Progenitor cell of endocrine pancreas (in vitro differentiated cells): ENCODE data around the gene ADAR. TPM values are rescaled to one million over a fixed set of nuclear protein-coding genes. Genes with fewer than 3 reads are reported as not detected.

Experiments used
- DNase-seq: peaks from one replicate; pipeline ENCODE4 v3.0.0; 2021; ENCODE audit warnings: low spot score; ENCODE audit not compliant: unreplicated experiment
- H3K27ac Mint-ChIP-seq: 2 replicates; pipeline ENCODE4 v1.8.0; 2021; ENCODE audit warnings: mild to moderate bottlenecking, moderate library complexity, mixed read lengths
- H3K27me3 Mint-ChIP-seq: 2 replicates; pipeline ENCODE4 v1.8.0; 2021; ENCODE audit warnings: mixed read lengths
- H3K36me3 Mint-ChIP-seq: 2 replicates; pipeline ENCODE4 v1.8.0; 2022; ENCODE audit warnings: mixed read lengths; ENCODE audit not compliant: insufficient read depth
- H3K4me1 Mint-ChIP-seq: 2 replicates; pipeline ENCODE4 v1.8.0; 2021; ENCODE audit warnings: low read depth, mixed read lengths
- H3K4me3 Mint-ChIP-seq: 2 replicates; pipeline ENCODE4 v1.8.0; 2021; ENCODE audit warnings: low read depth, mild to moderate bottlenecking, moderate library complexity, mixed read lengths
- H3K9me3 Mint-ChIP-seq: 2 replicates; pipeline ENCODE4 v1.8.0; 2021; ENCODE audit warnings: low read depth, mixed read lengths
- total RNA-seq: library from RNA; stranded (reverse); gene quantifications from 2 replicates; pipeline ENCODE4 v1.2.1, GENCODE V29; 2021
- TF ChIP-seq, protein P1 (sequence below): fragments of 200-600 bp; sonication (generic); IDR thresholded peaks from one replicate; pipeline ENCODE4 v1.5.0; 2021; ENCODE audit warnings: antibody characterized with exemption, mild to moderate bottlenecking; ENCODE audit not compliant: unreplicated experiment

Gene ADAR
- total RNA-seq, 1 donor from 2014 or later, result 179 TPM

DNA sequence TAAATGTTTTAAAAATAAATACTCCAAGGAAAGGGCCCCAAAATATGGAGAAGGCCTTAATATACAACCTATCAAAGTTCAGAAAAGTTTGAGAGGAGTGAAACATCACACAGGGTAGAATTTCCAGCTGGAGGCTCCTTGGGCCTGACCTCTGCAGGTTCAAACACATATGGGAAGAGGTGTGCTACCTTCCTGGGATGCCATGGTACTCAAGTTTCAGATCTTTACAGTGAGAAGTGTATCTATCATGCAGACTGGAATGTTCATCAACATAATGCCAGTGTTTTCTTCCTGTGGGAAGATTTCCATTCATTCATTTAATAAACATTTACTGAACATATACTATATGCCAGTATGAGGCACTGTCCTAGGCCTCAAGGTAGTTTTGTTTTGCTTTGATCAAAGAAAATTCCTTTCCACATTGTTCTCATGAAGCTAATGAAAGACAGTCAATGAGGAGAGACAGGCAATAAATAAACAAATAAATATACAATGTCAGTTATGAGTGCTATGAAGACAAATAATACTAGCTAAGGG is 14.6 kb upstream of the ADAR start:
- no peak overlapping the region for H3K27ac Mint-ChIP-seq

DNA sequence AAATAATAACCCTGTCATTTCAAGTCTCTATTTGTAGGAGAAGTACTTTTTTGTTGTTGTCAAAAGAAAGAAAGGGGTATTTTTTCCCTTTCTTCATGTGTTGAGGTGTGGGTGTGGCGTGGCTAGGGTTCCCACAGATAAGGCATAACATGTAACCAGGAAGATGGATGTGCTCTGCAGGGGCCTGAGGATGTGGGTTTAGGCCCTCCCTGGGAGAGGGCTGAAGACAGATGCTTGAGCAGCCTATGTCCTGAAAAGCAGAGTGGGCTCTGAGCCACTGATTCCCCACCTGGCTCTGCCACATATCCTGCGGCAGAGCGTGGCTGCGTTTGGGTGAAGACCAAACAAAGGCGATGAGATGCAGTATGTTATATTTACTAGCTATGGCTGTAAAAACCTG is 13.9 kb upstream of the ADAR start:
- H3K9me3 Mint-ChIP-seq, result no peaks in the 10 kb centered on the region
- TF ChIP-seq, protein P1, sequence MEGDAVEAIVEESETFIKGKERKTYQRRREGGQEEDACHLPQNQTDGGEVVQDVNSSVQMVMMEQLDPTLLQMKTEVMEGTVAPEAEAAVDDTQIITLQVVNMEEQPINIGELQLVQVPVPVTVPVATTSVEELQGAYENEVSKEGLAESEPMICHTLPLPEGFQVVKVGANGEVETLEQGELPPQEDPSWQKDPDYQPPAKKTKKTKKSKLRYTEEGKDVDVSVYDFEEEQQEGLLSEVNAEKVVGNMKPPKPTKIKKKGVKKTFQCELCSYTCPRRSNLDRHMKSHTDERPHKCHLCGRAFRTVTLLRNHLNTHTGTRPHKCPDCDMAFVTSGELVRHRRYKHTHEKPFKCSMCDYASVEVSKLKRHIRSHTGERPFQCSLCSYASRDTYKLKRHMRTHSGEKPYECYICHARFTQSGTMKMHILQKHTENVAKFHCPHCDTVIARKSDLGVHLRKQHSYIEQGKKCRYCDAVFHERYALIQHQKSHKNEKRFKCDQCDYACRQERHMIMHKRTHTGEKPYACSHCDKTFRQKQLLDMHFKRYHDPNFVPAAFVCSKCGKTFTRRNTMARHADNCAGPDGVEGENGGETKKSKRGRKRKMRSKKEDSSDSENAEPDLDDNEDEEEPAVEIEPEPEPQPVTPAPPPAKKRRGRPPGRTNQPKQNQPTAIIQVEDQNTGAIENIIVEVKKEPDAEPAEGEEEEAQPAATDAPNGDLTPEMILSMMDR, result no peak
- no peaks in the 10 kb centered on the region for H3K27me3 Mint-ChIP-seq
- H3K27ac Mint-ChIP-seq, result peak overlapping the region; percentile 67
- H3K4me1 Mint-ChIP-seq, result peaks cover 18% of the 10 kb centered on the region
- H3K4me3 Mint-ChIP-seq, result no peak overlapping the region
- DNase-seq, result no peak
- peaks cover 3% of the 10 kb centered on the region for H3K36me3 Mint-ChIP-seq

More for the DNA sequence above, 14.6 kb upstream of the ADAR start:
- Mint-ChIP-seq H3K4me1 (peaks cover 18% of the 10 kb centered on the region), H3K36me3 (peaks cover 3% of the 10 kb centered on the region), H3K9me3 (no peaks in the 10 kb centered on the region), H3K4me3 (no peak overlapping the region), H3K27me3 (no peaks in the 10 kb centered on the region)
- TF ChIP-seq, protein P1, result no peak
- no peak for DNase-seq

DNA sequence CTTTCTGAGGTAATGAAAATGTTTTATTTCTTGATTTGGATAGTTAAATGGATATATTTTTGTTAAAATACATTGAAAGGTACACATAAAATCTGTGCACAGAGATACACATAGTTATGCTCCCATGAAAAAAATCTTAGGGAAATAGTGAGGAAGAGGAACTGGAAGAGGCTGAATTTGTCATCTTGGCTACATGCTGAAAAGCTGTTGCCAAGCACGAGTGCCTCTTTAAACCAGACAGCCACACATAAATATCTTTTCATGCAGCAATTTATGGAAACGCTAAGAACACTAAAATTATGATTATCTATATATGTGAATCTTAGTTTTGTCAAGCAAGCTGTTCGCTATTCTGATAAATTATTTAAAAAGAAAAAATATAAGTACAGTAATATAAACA is 12.8 kb upstream of the ADAR start:
- Mint-ChIP-seq H3K4me3 (no peak overlapping the region), H3K27ac (no peak overlapping the region), H3K36me3 (peaks cover 3% of the 10 kb centered on the region), H3K4me1 (peaks cover 17% of the 10 kb centered on the region), H3K9me3 (no peaks in the 10 kb centered on the region), H3K27me3 (no peaks in the 10 kb centered on the region)
- TF ChIP-seq, protein P1, result no peak
- no peak for DNase-seq

DNA sequence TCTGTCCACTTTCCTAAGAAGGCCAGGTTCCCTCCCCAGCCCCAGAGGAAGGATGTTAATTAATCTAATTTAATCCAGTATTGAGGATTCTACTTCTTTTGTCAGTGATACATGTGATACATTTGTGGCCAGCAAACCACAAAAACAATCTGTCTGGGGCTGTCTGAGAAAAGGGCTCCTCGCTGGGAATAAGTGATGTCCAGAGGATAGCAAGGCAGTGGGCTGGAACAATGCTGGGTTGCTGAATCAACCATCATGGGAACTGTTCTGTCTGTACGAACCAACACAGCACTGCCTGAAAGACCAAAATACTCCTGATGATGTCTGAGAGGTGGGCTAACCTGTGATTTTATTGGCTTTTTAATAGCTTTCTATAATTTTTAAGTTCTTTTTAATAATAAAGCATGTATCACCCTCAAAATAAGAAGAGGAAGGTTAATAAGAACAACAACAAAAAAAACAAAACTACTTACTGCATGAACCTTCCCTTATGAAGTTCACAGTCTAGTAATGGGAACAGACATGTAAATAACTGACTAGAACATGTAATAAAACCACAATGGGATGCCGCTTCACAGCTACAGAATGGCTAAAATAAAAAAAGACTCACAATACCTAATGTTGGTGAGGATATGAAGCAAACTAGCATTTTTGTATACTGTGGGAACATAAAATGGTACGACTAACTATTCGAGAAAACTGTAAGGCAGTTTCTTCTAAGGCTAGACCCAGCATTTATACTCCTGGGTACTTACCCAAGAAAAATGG is 11.4 kb upstream of the ADAR start:
- Mint-ChIP-seq H3K4me3 (no peak overlapping the region), H3K27ac (no peak overlapping the region), H3K36me3 (peaks cover 3% of the 10 kb centered on the region), H3K9me3 (no peaks in the 10 kb centered on the region), H3K4me1 (peaks cover 15% of the 10 kb centered on the region), H3K27me3 (no peaks in the 10 kb centered on the region)
- DNase-seq, result no peak
- TF ChIP-seq, protein P1, result no peak

DNA sequence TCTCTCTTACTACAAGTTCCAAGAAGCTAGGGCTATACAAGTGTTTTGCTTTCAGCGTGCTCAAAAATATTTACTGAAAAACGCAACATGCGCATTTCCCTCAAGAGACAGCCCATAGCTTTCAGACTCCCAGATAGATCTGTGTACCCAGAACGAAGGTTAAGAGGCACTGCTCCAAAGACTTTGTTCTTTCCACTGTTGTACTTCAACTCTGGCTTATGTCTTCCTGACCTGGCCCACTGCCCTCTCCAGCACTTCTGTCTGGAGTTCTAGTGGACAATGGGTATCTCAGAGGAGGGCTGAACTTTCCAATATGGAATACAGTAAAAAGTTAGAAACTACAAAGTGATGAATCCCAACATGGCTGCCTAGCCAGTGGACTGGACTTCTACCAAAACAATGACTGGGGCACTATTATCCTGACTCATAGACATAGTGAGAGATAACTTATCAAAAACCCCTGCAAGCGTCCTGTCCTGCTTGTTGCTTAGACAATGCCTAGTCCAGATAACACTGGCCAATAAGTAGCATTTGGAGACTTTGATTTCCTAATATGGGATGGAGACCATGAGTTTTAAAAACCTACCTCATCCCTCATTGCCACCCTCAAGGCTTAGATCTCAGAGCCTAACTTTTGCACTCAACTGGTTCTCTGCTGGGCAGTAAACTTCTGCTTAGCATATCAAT is 8.8 kb upstream of the ADAR start:
- H3K27ac Mint-ChIP-seq, result no peak overlapping the region
- TF ChIP-seq, protein P1, result no peak

More for the DNA sequence above, 8.8 kb upstream of the ADAR start:
- H3K4me3 Mint-ChIP-seq, result no peak overlapping the region
- H3K27me3 Mint-ChIP-seq, result no peaks in the 10 kb centered on the region
- no peaks in the 10 kb centered on the region for H3K36me3 Mint-ChIP-seq
- H3K4me1 Mint-ChIP-seq, result peaks cover 15% of the 10 kb centered on the region
- H3K9me3 Mint-ChIP-seq, result no peaks in the 10 kb centered on the region
- no peak for DNase-seq
